K562 (cell line): ENCODE results near the gene ZNF616. TPM values are rescaled to one million over a fixed set of nuclear protein-coding genes. Genes with fewer than 3 reads are reported as not detected.

Source experiments
- HMG20A ChIP-seq: fragments of 450-650 bp; formaldehyde crosslinking; conservative IDR thresholded peaks from 2 replicates; pipeline ENCODE4 v1.4.0; 2020; ENCODE audit warnings: mild to moderate bottlenecking, mixed read lengths
- HNRNPL ChIP-seq: fragments of 200-400 bp; formaldehyde crosslinking; IDR thresholded peaks from 2 replicates; pipeline ENCODE4 v1.6.1; 2017; ENCODE audit warnings: low read depth, mild to moderate bottlenecking, low read length
- JUNB ChIP-seq: fragments of 450-650 bp; formaldehyde crosslinking; conservative IDR thresholded peaks from 2 replicates; pipeline ENCODE4 v1.4.0; 2020; ENCODE audit warnings: mild to moderate bottlenecking
- KLF1 ChIP-seq: fragments of 450-650 bp; IDR thresholded peaks from 2 replicates; pipeline ENCODE4 v1.6.1; 2016; ENCODE audit warnings: missing genetic modification characterization, missing compliant biosample characterization
- LEF1 ChIP-seq: fragments of 450-650 bp; IDR thresholded peaks from 2 replicates; pipeline ENCODE4 v1.6.1; 2016; ENCODE audit warnings: mild to moderate bottlenecking
- NCOA1 ChIP-seq: fragments of 450-650 bp; IDR thresholded peaks from 2 replicates; pipeline ENCODE4 v1.6.1; 2016; ENCODE audit warnings: low read depth
- NONO ChIP-seq, 2 experiments: fragments of 200-400 bp in 1 of 2; fragments of 450-650 bp in 1 of 2; formaldehyde crosslinking in 1 of 2; IDR thresholded peaks; 2 replicates each; pipeline ENCODE4 v1.6.1; 2017; ENCODE audit warnings: low read depth in 2 of 2, mild to moderate bottlenecking in 2 of 2, moderate library complexity in 2 of 2, low read length in 1 of 2
- PCBP1 ChIP-seq: fragments of 200-400 bp; formaldehyde crosslinking; IDR thresholded peaks from 2 replicates; pipeline ENCODE4 v1.6.1; 2018; ENCODE audit warnings: mild to moderate bottlenecking, low read depth, low read length; ENCODE audit not compliant: poor library complexity, severe bottlenecking
- PRPF4 ChIP-seq: fragments of 200-400 bp; formaldehyde crosslinking; IDR thresholded peaks from one replicate; pipeline ENCODE4 v1.6.1; 2017; ENCODE audit warnings: low read length, low read depth, mild to moderate bottlenecking; ENCODE audit not compliant: insufficient read depth, poor library complexity, severe bottlenecking
- SP1 ChIP-seq: sonication (generic); formaldehyde crosslinking; IDR thresholded peaks from 2 replicates; pipeline ENCODE4 v1.8.1; 2022; ENCODE audit warnings: mild to moderate bottlenecking, missing genetic modification reagents
- TAF9B ChIP-seq: fragments of 450-650 bp; IDR thresholded peaks from 2 replicates; pipeline ENCODE4 v1.6.1; 2018; ENCODE audit warnings: mild to moderate bottlenecking; ENCODE audit not compliant: partially characterized antibody
- TSHZ1 ChIP-seq: fragments of 250-450 bp; sonication (Bioruptor Pico); IDR thresholded peaks from 2 replicates; pipeline ENCODE4 v1.4.0; 2020; ENCODE audit warnings: mild to moderate bottlenecking, moderate library complexity
- UBTF ChIP-seq, 2 experiments: IDR thresholded peaks; 2 replicates each; pipeline ENCODE4 v1.6.1; 2012; ENCODE audit warnings: improper control_type of control experiment in 2 of 2, low read depth in 2 of 2, low read length in 2 of 2, borderline replicate concordance in 1 of 2
- ZBTB1 ChIP-seq: sonication (generic); formaldehyde crosslinking; IDR thresholded peaks from 2 replicates; pipeline ENCODE4 v1.8.1; 2023; ENCODE audit warnings: missing genetic modification reagents, low read depth, mild to moderate bottlenecking, borderline replicate concordance
- ZBTB26 ChIP-seq: fragments of 450-650 bp; formaldehyde crosslinking; IDR thresholded peaks from 2 replicates; pipeline ENCODE4 v1.4.0; 2022; ENCODE audit warnings: missing genetic modification characterization
- ZFP91 ChIP-seq: sonication (generic); formaldehyde crosslinking; IDR thresholded peaks from 2 replicates; pipeline ENCODE4 v1.8.0; 2022; ENCODE audit warnings: mild to moderate bottlenecking, missing genetic modification reagents
- ZNF232 ChIP-seq: sonication (generic); formaldehyde crosslinking; IDR thresholded peaks from 2 replicates; pipeline ENCODE4 v1.8.0; 2022; ENCODE audit warnings: mild to moderate bottlenecking, missing genetic modification reagents
- ZNF584 ChIP-seq: fragments of 200-800 bp; sonication (Bioruptor generic); IDR thresholded peaks from 2 replicates; pipeline ENCODE4 v1.6.1; 2016; ENCODE audit warnings: low read depth, mild to moderate bottlenecking, missing genetic modification characterization, missing compliant biosample characterization
- ZNF77 ChIP-seq: fragments of 250-450 bp; sonication (Bioruptor Pico); IDR thresholded peaks from 2 replicates; pipeline ENCODE4 v1.5.0; 2020
- polyA plus RNA-seq, 8 experiments: library from polyadenylated mRNA; depleted of rRNA in 4 of 8; stranded (reverse) in 5 of 8; unstranded in 3 of 8; fragments of >200 nt; fragmentation: Nextera tagmentation in 2 of 8; fragmentation: Illumina TruSeq in 1 of 8; extraction: Ambion mirVana in 2 of 8; extraction: Trizol in 1 of 8; gene quantifications; 2 replicates each; pipeline versions ENCODE4 v1.2.1 to v1.2.3, GENCODE V29; 2011 to 2014; ENCODE audit warnings: inconsistent platforms in 1 of 8, missing spikeins in 1 of 8
- total RNA-seq, 7 experiments: library from RNA; depleted of rRNA in 6 of 7; stranded (reverse); fragments of >200 nt in 6 of 7; fragmentation: Illumina TruSeq in 2 of 7; extraction: Trizol in 2 of 7; gene quantifications; 2 replicates each; pipeline versions ENCODE4 v1.2.1 to v1.2.3, GENCODE V29; 2011 to 2021; ENCODE audit warnings: low replicate concordance in 1 of 7

ZNF616 gene
- total and polyA plus RNA-seq, 9 of the 15 experiments (the other 6 are each of a cell fraction or from before 2014, with no cell fraction given): 3.4 to 13.0 (median 6.7) TPM

- TF ChIP-seq JUNB (CRISPR knock-in tag) (no peak), TSHZ1 (CRISPR knock-in tag) (no peak), ZBTB1 (CRISPR knock-in tag) (no peak), NCOA1 (peak; percentile 91), SP1 (CRISPR knock-in tag) (peak; percentile 74), UBTF (IDR thresholded peaks at IDR 0.05; ENCODE audit: borderline replicate concordance in 1 of 2, low read depth in 2 of 2, low read length in 2 of 2) (peak; percentile 68 to 75; a peak in 2 of 4 replicates), LEF1 (no peak), ZNF232 (CRISPR knock-in tag) (no peak), KLF1 (tag) (no peak), TAF9B (peak; percentile 65), HMG20A (no peak), NONO (IDR thresholded peaks at IDR 0.05; ENCODE audit: low read depth in 2 of 2, low read length in 1 of 2) (peak in 1 of 2 experiments; percentile 23; a peak in 1 of 4 replicates), PRPF4 (no peak), ZFP91 (no peak), PCBP1 (no peak), ZBTB26 (CRISPR knock-in tag) (no peak), HNRNPL (no peak), ZNF77 (CRISPR knock-in tag) (no peak), ZNF584 (no peak)
These were observed at the start of gene ZNF616 (continued) for GRCh38 chr19:52139252-52140031.
